T-helper 1 cell treated with Interleukin-12 subunit alpha and Interleukin-12 subunit beta and Interleukin-4 antibody, amounts not matched to agents 30 ng/mL and 1 ng/mL, for 36 hours (primary cell): Measurements from ENCODE around the gene HNRNPA3. TPM values are rescaled to one million over a fixed set of nuclear protein-coding genes. Genes with fewer than 3 reads are reported as not detected.

Experiments
- intact Hi-C: fragments of 100-400 bp; cut with micrococcal nuclease; formaldehyde crosslinking; loops from one replicate; pipeline ENCODE4 v1.15.1; 2024
- total RNA-seq: library from RNA; stranded (reverse); gene quantifications from 2 replicates; pipeline ENCODE4 v1.2.3, GENCODE V29; 2022

HNRNPA3 gene
- total RNA-seq, 1 donor from 2014 or later: 295 TPM

- intact Hi-C loops: no loop called here
Measured at GRCh38 chr2:177268187-177268871, 55.7 kb downstream of the HNRNPA3 start.

- intact Hi-C loops: no loop called here
Measured at GRCh38 chr2:177268901-177269300, 56.3 kb downstream of the HNRNPA3 start.

- intact Hi-C loops: no loop called here
Measured at GRCh38 chr2:177270531-177270930, 57.9 kb downstream of the HNRNPA3 start.

GRCh38 chr2:177271981-177272666 lies 59.5 kb downstream of the HNRNPA3 start:
- intact Hi-C loops: no loop called here

- intact Hi-C loops: loop anchor here (1.0 kb wide), 1 partner anchor 7 kb away; no protein-coding TSS in a partner anchor
Measured at GRCh38 chr2:177272765-177273164, 60.2 kb downstream of the HNRNPA3 start.

GRCh38 chr2:177273408-177273807 lies 60.8 kb downstream of the HNRNPA3 start:
- intact Hi-C loops: loop anchor here (1.0 kb wide), 1 partner anchor 8 kb away; no protein-coding TSS in a partner anchor

Other genes starting within 250 kb of the HNRNPA3 start
- gene NFE2L2, start 51.9 kb downstream of the HNRNPA3 start, total RNA-seq: 76.2 and 77.0 TPM in 2 replicates
- 60.0 and 60.2 TPM in 2 replicates for gene AGPS, start 180.0 kb downstream of the HNRNPA3 start, total RNA-seq